HepG2 (cell line): ENCODE data around the gene DENND10. TPM values are rescaled to one million over a fixed set of nuclear protein-coding genes. Genes with fewer than 3 reads are reported as not detected.

Experiments used
- AHDC1 ChIP-seq: sonication (generic); formaldehyde crosslinking; IDR thresholded peaks from 2 replicates; pipeline ENCODE4 v1.5.1; 2020; ENCODE audit warnings: mild to moderate bottlenecking, missing genetic modification reagents, borderline replicate concordance
- CEBPG ChIP-seq: IDR thresholded peaks from 2 replicates; pipeline ENCODE4 v1.6.1; 2016
- FOXK1 ChIP-seq: sonication (generic); formaldehyde crosslinking; IDR thresholded peaks from 2 replicates; pipeline ENCODE4 v1.4.0; 2020; ENCODE audit warnings: low read depth, missing genetic modification reagents, borderline replicate concordance
- HCFC1 ChIP-seq: fragments of 150-350 bp; IDR thresholded peaks from 2 replicates; pipeline ENCODE4 v1.6.1; 2014; ENCODE audit warnings: low read depth, low read length
- JUND ChIP-seq: sonication (generic); formaldehyde crosslinking; IDR thresholded peaks from 2 replicates; pipeline ENCODE4 v1.8.0; 2022; ENCODE audit warnings: mild to moderate bottlenecking, missing genetic modification reagents
- MBD4 ChIP-seq: IDR thresholded peaks from 2 replicates; pipeline ENCODE4 v1.6.1; 2012; ENCODE audit warnings: low read length, inconsistent platforms, borderline replicate concordance
- MTA1 ChIP-seq: sonication (generic); formaldehyde crosslinking; IDR thresholded peaks from 2 replicates; pipeline ENCODE4 v1.4.0; 2020; ENCODE audit warnings: missing genetic modification reagents, mild to moderate bottlenecking, borderline replicate concordance
- REPIN1 ChIP-seq: sonication (generic); formaldehyde crosslinking; IDR thresholded peaks from 2 replicates; pipeline ENCODE4 v1.8.0; 2022; ENCODE audit warnings: missing genetic modification reagents, low read depth, mild to moderate bottlenecking, borderline replicate concordance
- SMC3 ChIP-seq: IDR thresholded peaks from 2 replicates; pipeline ENCODE4 v1.6.1; 2011; ENCODE audit warnings: low read length, improper control_type of control experiment
- SOX13 ChIP-seq, 3 experiments: fragments of 450-650 bp in 1 of 3; sonication (generic) in 1 of 3; formaldehyde crosslinking in 1 of 3; IDR thresholded peaks in 2 of 3; conservative IDR thresholded peaks in 1 of 3; 2 replicates each; pipeline versions ENCODE4 v1.5.0 to v1.6.1; 2016 to 2020; ENCODE audit warnings: antibody characterized with exemption in 1 of 3, mild to moderate bottlenecking in 1 of 3, missing compliant biosample characterization in 1 of 3, missing genetic modification reagents in 1 of 3, moderate library complexity in 1 of 3
- SOX5 ChIP-seq: IDR thresholded peaks from 2 replicates; pipeline ENCODE4 v1.6.1; 2016; ENCODE audit warnings: borderline replicate concordance
- SP140L ChIP-seq: sonication (generic); formaldehyde crosslinking; IDR thresholded peaks from 2 replicates; pipeline ENCODE4 v1.4.0; 2020; ENCODE audit warnings: missing genetic modification reagents, borderline replicate concordance
- TSC22D2 ChIP-seq: sonication (generic); formaldehyde crosslinking; IDR thresholded peaks from 2 replicates; pipeline ENCODE4 v1.5.1; 2020; ENCODE audit warnings: missing genetic modification reagents, mild to moderate bottlenecking, borderline replicate concordance
- ZNF282 ChIP-seq: fragments of 450-650 bp; IDR thresholded peaks from 2 replicates; pipeline ENCODE4 v1.6.1; 2018; ENCODE audit not compliant: partially characterized antibody
- ZNF335 ChIP-seq: sonication (generic); formaldehyde crosslinking; IDR thresholded peaks from 2 replicates; pipeline ENCODE4 v1.4.0; 2020; ENCODE audit warnings: missing genetic modification reagents
- ZNF383 ChIP-seq: sonication (generic); formaldehyde crosslinking; IDR thresholded peaks from 2 replicates; pipeline ENCODE4 v1.4.0; 2020; ENCODE audit warnings: missing genetic modification reagents, mild to moderate bottlenecking, borderline replicate concordance
- ZNF558 ChIP-seq: sonication (generic); formaldehyde crosslinking; IDR thresholded peaks from 2 replicates; pipeline ENCODE4 v1.9.0; 2022; ENCODE audit warnings: mild to moderate bottlenecking, missing genetic modification reagents, borderline replicate concordance
- ZNF7 ChIP-seq: IDR thresholded peaks from 2 replicates; pipeline ENCODE4 v1.6.1; 2016; ENCODE audit warnings: missing biosample characterization, missing genetic modification reagents
- ZNF770 ChIP-seq: sonication (generic); formaldehyde crosslinking; IDR thresholded peaks from 2 replicates; pipeline ENCODE4 v1.5.0; 2020; ENCODE audit warnings: mild to moderate bottlenecking, missing genetic modification reagents
- polyA plus RNA-seq, 8 experiments: library from polyadenylated mRNA; depleted of rRNA in 3 of 8; stranded (reverse) in 7 of 8; unstranded in 1 of 8; fragments of >200 nt; fragmentation: Illumina TruSeq in 4 of 8; extraction: Trizol in 4 of 8; gene quantifications; 2 replicates each; pipeline versions ENCODE4 v1.2.1 to v1.2.3, GENCODE V29; 2011 to 2016; ENCODE audit warnings: low read depth in 4 of 8, missing spikeins in 1 of 8, mixed read lengths in 1 of 8; ENCODE audit not compliant: insufficient read depth in 1 of 8
- total RNA-seq, 5 experiments: library from RNA; depleted of rRNA; stranded (reverse); fragments of >200 nt; fragmentation: Illumina TruSeq; extraction: Trizol; gene quantifications; 2 replicates each; pipeline ENCODE4 v1.2.3, GENCODE V29; 2016; ENCODE audit warnings: low read depth in 1 of 5

Gene DENND10
- total and polyA plus RNA-seq, 2 of the 13 experiments (the other 11 are each of a cell fraction or from before 2014, with no cell fraction given) = 43.7 to 78.8 TPM

- peak; percentile 64 for TF ChIP-seq SOX13 (IDR thresholded peaks at IDR 0.05)
- TF ChIP-seq SOX13 (CRISPR knock-in tag; conservative IDR thresholded peaks at IDR 0.05 in 1 of 2, IDR thresholded peaks at IDR 0.05 in 1 of 2) = peak in 1 of 2 experiments; percentile 88; a peak in 2 of 4 replicates
- no peak for TF ChIP-seq ZNF7
- TF ChIP-seq ZNF282 = no peak
- TF ChIP-seq FOXK1 (CRISPR knock-in tag) = peak; percentile 73; the same call in 1 of the 2 replicates
- TF ChIP-seq REPIN1 (CRISPR knock-in tag) = peak; percentile 74; the same call in 1 of the 2 replicates
- peak; percentile 88 for TF ChIP-seq ZNF770 (CRISPR knock-in tag)
- peak; percentile 39; the same call in 1 of the 2 replicates for TF ChIP-seq ZNF558 (CRISPR knock-in tag)
- TF ChIP-seq HCFC1 = no peak
- peak; percentile 98 for TF ChIP-seq CEBPG
- peak; percentile 33; the same call in 1 of the 2 replicates for TF ChIP-seq TSC22D2
- 0 out of 2 replicates have a peak, but pooled peaks have one; percentile 66 for TF ChIP-seq SP140L (CRISPR knock-in tag)
- peak; percentile 78; the same call in 1 of the 2 replicates for TF ChIP-seq MTA1
- peak; percentile 51; the same call in 1 of the 2 replicates for TF ChIP-seq SMC3
- peak; percentile 75; the same call in 1 of the 2 replicates for TF ChIP-seq ZNF335 (CRISPR knock-in tag)
- no peak for TF ChIP-seq ZNF383
- peak; percentile 93 for TF ChIP-seq AHDC1
- TF ChIP-seq SOX5 (CRISPR knock-in tag) = peak; percentile 87
- TF ChIP-seq JUND = peak; percentile 92
- no peak; the same call in 1 of the 2 replicates for TF ChIP-seq MBD4
These were observed 10.1 kb downstream of the DENND10 start (continued) for GRCh38 chr10:119113751-119114732.
